Measurements from ENCODE around the gene HSD17B1.

Gene HSD17B1

DNA sequence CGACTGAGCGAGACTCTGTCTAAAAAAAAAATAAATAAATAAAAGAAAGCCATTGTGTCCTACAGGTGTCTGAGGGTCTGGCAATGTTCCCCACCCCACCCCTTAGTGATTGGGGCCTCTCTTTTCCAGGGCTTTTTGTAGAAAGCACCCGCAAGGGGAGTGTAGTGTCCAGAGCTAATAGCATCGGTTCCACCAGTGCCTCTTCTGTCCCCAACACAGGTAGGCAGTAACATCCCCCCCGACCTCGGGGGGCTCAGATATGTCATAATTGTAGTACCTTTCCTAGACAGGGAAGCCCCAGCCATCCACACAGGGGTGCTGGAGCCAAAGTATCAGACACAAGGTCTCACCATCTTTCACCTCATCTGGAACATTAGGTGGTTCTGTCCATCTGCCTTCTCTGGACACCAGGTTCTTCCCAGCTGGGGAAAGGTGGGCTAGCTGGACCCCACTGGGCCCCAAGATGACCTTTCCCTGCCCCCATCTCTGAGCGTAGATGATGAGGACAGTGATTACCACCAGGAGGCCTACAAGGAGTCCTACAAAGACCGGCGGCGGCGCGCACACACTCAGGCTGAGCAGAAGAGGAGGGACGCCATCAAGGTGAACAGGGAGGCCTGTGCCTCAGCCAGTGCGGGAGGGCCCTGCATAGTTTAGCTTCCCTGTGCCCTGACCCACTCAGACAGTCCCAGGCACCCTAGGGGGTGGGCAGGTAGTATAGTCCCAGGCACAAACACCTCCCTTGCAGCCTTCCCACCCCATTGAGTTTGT lies 15.8 kb downstream of the HSD17B1 start:
- no peak for DNase-seq

- DNase-seq: no peak
Observed at GRCh38 chr17:42571435-42572225, 18.9 kb downstream of the HSD17B1 start.

GRCh38 chr17:42573095-42573494 lies 20.4 kb downstream of the HSD17B1 start:
- no peak for DNase-seq

DNA sequence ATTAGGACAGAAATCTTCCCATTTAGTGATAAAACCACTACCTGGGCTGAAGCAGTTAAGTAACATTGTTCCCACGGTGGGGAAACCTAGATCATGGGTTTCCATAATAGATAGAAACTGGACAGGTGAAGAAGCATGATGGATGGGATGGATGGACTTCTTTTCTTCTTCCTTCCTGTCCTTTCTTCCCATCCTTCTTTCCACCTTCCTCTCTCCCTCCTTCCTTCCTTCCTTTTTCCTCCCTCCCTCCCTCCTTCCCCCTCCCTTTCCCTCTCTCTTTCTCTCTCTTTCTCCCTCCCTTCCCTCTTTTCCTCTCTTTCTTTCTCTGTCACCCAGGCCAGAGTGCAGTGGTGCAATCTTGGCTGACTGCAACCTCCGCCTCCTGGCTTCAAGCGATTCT lies 21.7 kb downstream of the HSD17B1 start:
- DNase-seq: no peak

DNA sequence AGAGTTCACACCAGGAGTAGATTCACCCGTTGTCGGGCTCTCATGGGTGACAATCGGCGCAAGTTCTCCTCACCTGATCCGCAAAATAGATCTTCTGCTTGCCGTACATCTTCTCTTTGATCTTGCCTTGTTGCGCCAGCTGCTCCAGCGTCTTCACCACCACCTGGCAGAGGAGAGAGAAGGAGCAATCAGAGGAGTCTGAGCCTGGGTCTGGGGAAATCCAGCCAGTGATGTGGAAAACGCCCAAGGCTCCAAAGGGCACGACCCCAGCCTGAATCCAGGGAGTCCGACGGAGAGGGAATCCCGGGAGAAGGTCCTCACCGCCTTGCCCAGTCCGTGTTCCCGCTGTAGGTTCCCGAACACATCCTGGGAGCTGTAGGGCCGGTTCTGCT lies 24.4 kb downstream of the HSD17B1 start:
- no peak for DNase-seq

GRCh38 chr17:42577532-42578281 lies 25.0 kb downstream of the HSD17B1 start, which contains the start of gene PSMC3IP:
TSS of gene PSMC3IP (minus strand) at chr17:42577729. CDS start at chr17:42577686, 43 bp downstream.
- peak; percentile 84 for DNase-seq

DNA sequence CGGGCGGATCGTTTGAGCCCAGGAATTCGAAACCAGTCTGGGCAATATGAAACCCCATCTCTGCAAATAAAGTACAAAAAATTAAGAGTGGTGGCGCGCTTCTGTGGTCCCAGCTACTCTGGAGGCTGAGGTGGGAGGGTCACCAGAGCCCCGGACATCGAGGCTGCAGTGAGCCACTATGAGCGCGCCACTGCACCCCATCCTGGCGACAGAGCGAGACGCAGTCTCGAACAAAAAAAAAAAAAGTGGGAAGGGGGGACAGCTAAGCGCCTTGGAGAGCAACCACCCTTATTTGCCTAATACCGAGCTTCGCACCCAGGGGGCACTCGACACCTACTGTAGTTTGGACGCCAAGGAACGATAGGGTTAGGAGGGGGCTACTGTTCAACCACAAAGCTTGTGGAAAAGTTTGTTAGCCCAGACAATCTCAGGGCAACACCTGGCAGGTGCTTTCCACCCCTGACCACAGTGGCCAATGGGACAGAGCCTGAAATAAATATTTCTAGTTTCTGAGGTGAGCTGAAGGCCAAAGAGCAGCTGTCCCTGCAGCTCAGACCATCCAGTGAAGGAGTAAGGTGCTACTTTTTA lies 25.7 kb downstream of the HSD17B1 start:
- DNase-seq: peak; percentile 59

DNA sequence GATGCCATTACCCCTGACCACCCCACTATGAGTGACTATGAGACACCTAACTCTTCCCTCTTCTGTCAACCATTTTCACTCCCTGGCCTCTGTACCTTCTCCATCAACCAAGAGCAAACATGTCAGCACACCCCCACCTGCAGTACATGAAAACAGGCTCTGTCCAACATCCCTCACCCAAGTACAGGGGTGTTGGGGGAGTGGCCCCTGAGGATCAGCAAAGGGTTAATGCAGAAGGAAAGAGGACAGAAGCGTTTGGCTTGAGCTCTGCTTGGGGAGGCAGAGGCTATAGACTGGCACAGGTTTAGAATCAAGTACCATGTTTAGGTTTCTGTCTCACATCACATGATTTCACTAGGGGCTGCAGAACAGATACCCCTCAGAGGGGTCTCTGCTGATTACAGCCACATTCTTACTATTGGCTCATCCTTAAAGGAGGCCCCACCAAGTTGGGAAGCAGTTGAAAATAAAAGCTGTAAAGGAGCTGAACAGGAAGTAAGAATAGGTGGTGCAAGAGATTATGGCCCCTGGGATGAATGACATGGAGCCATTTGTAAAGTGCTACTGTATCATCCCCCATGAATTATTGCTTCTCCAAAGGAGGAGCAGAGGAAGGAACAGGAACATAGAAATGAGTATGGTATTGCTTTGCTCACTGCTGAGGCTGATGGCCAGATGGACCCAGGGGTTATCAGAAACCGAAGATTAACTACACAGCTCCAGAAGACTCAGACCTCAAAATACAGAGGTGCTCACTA lies 27.2 kb downstream of the HSD17B1 start:
- no peak for DNase-seq

GRCh38 chr17:42581744-42582270 lies 29.1 kb downstream of the HSD17B1 start:
- DNase-seq: no peak

- no peak for DNase-seq
Observed at GRCh38 chr17:42584880-42585279, 32.2 kb downstream of the HSD17B1 start.

- DNase-seq: no peak
Observed at GRCh38 chr17:42585353-42585752, 32.6 kb downstream of the HSD17B1 start.

- DNase-seq: no peak
Observed at GRCh38 chr17:42586514-42587230, 33.9 kb downstream of the HSD17B1 start.

GRCh38 chr17:42590886-42591285 lies 38.2 kb downstream of the HSD17B1 start:
- no peak for DNase-seq

DNA sequence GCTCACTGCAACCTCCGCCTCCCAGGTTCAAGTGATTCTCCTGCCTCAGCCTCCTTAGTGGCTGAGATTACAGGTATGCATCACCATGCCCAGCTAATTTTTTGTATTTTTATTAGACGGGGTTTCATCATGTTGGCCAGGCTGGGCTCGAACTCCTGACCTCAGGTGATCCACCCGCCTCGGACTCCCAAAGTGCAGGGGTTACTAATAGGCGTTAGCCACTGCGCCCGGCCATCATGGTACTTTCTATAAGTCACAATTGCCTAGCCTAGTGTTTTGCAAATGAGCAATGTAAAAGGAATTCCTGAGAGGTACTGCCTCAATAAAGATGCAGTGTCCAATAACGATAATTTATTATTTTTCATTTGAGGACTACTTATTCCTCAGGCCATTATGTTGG lies 38.7 kb downstream of the HSD17B1 start:
- DNase-seq: no peak

GRCh38 chr17:42596386-42596785 lies 43.7 kb downstream of the HSD17B1 start:
- DNase-seq: no peak

DNA sequence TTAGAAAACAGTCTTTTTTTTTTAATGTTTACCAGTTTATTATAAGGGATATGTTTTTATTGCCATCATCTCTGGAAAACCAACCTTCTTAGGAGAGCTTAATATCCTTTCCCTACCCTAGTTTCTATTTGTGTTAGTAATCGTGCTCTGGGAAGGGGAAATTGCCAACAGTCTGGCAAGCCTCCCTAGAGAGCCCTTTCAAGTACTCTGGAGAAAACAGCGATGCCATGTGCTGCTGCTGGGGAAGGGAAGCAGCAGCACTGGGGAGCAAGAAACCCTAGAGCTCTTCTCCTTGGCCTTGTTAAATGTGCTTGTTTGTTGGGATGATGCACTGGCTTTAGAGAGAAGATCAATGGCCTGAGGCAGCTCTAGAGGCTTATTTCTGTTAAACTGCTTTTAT lies 46.2 kb downstream of the HSD17B1 start:
- DNase-seq: no peak

DNA sequence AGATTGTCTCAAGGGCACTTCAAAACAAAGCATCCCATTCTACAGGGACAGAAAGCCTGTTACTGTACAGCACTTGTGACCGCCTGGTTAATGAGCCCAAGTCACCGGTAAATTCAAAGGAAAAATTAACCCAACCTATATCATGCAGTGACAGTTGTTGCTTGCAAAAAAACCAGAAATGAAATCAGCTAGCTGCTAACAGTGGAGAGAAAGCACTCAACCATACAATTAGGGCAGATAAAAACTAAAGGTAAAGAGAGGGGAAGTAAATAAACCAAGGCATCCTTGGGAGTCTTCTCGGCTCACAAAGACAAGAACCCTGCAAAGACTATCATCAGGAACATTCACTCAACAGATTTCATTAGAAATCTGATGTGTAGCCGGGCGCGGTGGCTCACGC lies 50.6 kb downstream of the HSD17B1 start:
- DNase-seq: no peak
